GM12878 (cell line): ENCODE results near the gene SPATA2. TPM values are rescaled to one million over a fixed set of nuclear protein-coding genes. Genes with fewer than 3 reads are reported as not detected.

Experiments used
- ATAC-seq: fragments of 200-7000 bp; cut with Tn5 transposase; 3 replicates; pipeline ENCODE4 v1.9.1; 2020; ENCODE audit warnings: mild to moderate bottlenecking, moderate library complexity
- BruUV-seq: library from RNA; stranded (reverse); fragments of 400-500 nt; replicated peaks from 2 replicates; lab custom pipeline; 2021; lab: Mats Ljungman, UMichigan
- CTCF ChIA-PET: fragments of 300-600 bp; sonication (Branson Sonifier 250); formaldehyde crosslinking; extraction: SDS; loops from one replicate; lab custom pipeline; 2021; ENCODE audit warnings: inconsistent platforms; lab: Yijun Ruan, JAX
- POLR2A ChIA-PET: fragments of 350-600 bp; formaldehyde crosslinking; extraction: SDS; loops from one replicate; lab custom pipeline; 2021; ENCODE audit warnings: inconsistent platforms; lab: Charles Lee
- RAD21 ChIA-PET: fragments of 300-600 bp; sonication (Branson Sonifier 250); formaldehyde crosslinking; loops from one replicate; lab custom pipeline; 2023; ENCODE audit warnings: antibody characterized with exemption; ENCODE audit not compliant: unreplicated experiment; lab: Charles Lee
- SMC1A ChIA-PET: fragments of 300-600 bp; sonication (Branson Sonifier 250); formaldehyde crosslinking; loops from one replicate; lab custom pipeline; 2023; ENCODE audit not compliant: unreplicated experiment, uncharacterized antibody; lab: Charles Lee
- DNase-seq: peaks from one replicate; pipeline ENCODE4 v3.0.0-alpha.2; 2011; ENCODE audit warnings: low read depth, low spot score
- FAIRE-seq: peaks from 3 replicates; lab custom pipeline; 2011; peaks lifted over from hg19 to GRCh38; lab: Jason Lieb, UNC
- H2AFZ ChIP-seq: 2 replicates; pipeline ENCODE4 v1.6.0; 2011; ENCODE audit warnings: low read depth, low read length, control low read depth; ENCODE audit not compliant: control insufficient read depth
- H3K27ac ChIP-seq: 2 replicates; pipeline ENCODE4 v1.5.1; 2011; ENCODE audit warnings: control low read depth; ENCODE audit not compliant: control insufficient read depth, insufficient read depth
- H3K27me3 ChIP-seq, 2 experiments: replicated peaks in 1 of 2; 2 replicates each; pipeline versions ENCODE4 v1.6.0 to v1.6.1; 2011; ENCODE audit warnings: low read length in 1 of 2; ENCODE audit not compliant: control insufficient read depth in 2 of 2, insufficient read depth in 2 of 2
- H3K36me3 ChIP-seq, 2 experiments: 2 replicates each; pipeline ENCODE4 v1.5.1; 2011; ENCODE audit warnings: low read length in 1 of 2; ENCODE audit not compliant: control insufficient read depth in 2 of 2, insufficient read depth in 2 of 2
- H3K4me1 ChIP-seq: 2 replicates; pipeline ENCODE4 v1.6.1; 2011; ENCODE audit warnings: mild to moderate bottlenecking, low read length, moderate library complexity, mixed read lengths; ENCODE audit not compliant: control insufficient read depth, insufficient read depth
- H3K4me2 ChIP-seq: 2 replicates; pipeline ENCODE4 v1.6.0; 2011; ENCODE audit warnings: control low read depth; ENCODE audit not compliant: control insufficient read depth, insufficient read depth
- H3K4me3 ChIP-seq: fragments of 200-600 bp; sonication (generic); 2 replicates; pipeline ENCODE4 v1.5.1; 2016
- H3K79me2 ChIP-seq: 2 replicates; pipeline ENCODE4 v1.6.0; 2011; ENCODE audit warnings: low read length; ENCODE audit not compliant: control insufficient read depth, insufficient read depth
- H3K9ac ChIP-seq: 2 replicates; pipeline ENCODE4 v1.8.0; 2011; ENCODE audit warnings: low read length, control low read depth, mixed read lengths; ENCODE audit not compliant: control insufficient read depth, insufficient read depth
- H3K9me3 ChIP-seq: replicated peaks from 3 replicates; pipeline ENCODE4 v1.5.1; 2011; ENCODE audit warnings: mild to moderate bottlenecking, low read length; ENCODE audit not compliant: control insufficient read depth, insufficient read depth
- H4K20me1 ChIP-seq: 2 replicates; pipeline ENCODE4 v1.6.0; 2011; ENCODE audit not compliant: control insufficient read depth, insufficient read depth
- ASH2L ChIP-seq: fragments of 300-600, 200-600 bp; sonication (generic); IDR thresholded peaks from 2 replicates; pipeline ENCODE4 v1.6.1; 2017; ENCODE audit warnings: low read depth, mild to moderate bottlenecking, borderline replicate concordance
- ELK1 ChIP-seq: IDR thresholded peaks from 2 replicates; pipeline ENCODE4 v1.6.1; 2012; ENCODE audit warnings: low read depth, low read length, improper control_type of control experiment
- LARP7 ChIP-seq: fragments of 450-650 bp; IDR thresholded peaks from 2 replicates; pipeline ENCODE4 v1.6.1; 2017; ENCODE audit warnings: mild to moderate bottlenecking
- NRF1 ChIP-seq: conservative IDR thresholded peaks from 2 replicates; pipeline ENCODE4 v1.6.1; 2011; ENCODE audit warnings: mild to moderate bottlenecking, low read depth, low read length, improper control_type of control experiment
- RUNX3 ChIP-seq: IDR thresholded peaks from 2 replicates; pipeline ENCODE4 v1.6.1; 2012; ENCODE audit warnings: low read length, inconsistent platforms
- SRF ChIP-seq, 2 experiments: IDR thresholded peaks; 2 replicates each; pipeline ENCODE4 v1.6.1; 2011; ENCODE audit warnings: low read depth in 2 of 2, low read length in 2 of 2, mild to moderate bottlenecking in 1 of 2, moderate library complexity in 1 of 2
- SUPT20H ChIP-seq: IDR thresholded peaks from 2 replicates; pipeline ENCODE4 v1.6.1; 2011; ENCODE audit warnings: low read depth, mild to moderate bottlenecking, low read length, moderate library complexity, borderline replicate concordance; ENCODE audit not compliant: control insufficient read depth
- SUZ12 ChIP-seq: fragments of 200-600 bp; sonication (generic); IDR thresholded peaks from one replicate; pipeline ENCODE4 v1.6.1; 2018; ENCODE audit warnings: antibody characterized with exemption, mild to moderate bottlenecking; ENCODE audit not compliant: unreplicated experiment
- YBX1 ChIP-seq: fragments of 450-650 bp; IDR thresholded peaks from 2 replicates; pipeline ENCODE4 v1.6.1; 2016; ENCODE audit warnings: antibody characterized with exemption
- ZNF207 ChIP-seq: fragments of 450-650 bp; IDR thresholded peaks from 2 replicates; pipeline ENCODE4 v1.6.1; 2014; ENCODE audit warnings: antibody characterized with exemption, mild to moderate bottlenecking, borderline replicate concordance
- ZNF622 ChIP-seq: fragments of 450-650 bp; IDR thresholded peaks from 2 replicates; pipeline ENCODE4 v1.6.1; 2017; ENCODE audit warnings: mild to moderate bottlenecking, inconsistent platforms
- WGBS: methylation state at CpG from one replicate; pipeline ENCODE4 v1.1.6; 2016; ENCODE audit warnings: low lambda C conversion rate; ENCODE audit not compliant: insufficient replicate concordance, insufficient coverage; ENCODE audit errors: missing lambda C conversion rate; 5-methylcytosine and 5-hydroxymethylcytosine counted together
- in situ Hi-C: fragments of 300-500 bp; cut with MboI; formaldehyde crosslinking; loops from 9 replicates; pipeline ENCODE4 v1.14.3; 2018; ENCODE audit warnings: mixed read lengths
- intact Hi-C: fragments of 100-400 bp; cut with micrococcal nuclease; formaldehyde crosslinking; loops from one replicate; pipeline ENCODE4 v1.14.2; 2022; ENCODE audit not compliant: unreplicated experiment
- polyA plus RNA-seq, 11 experiments: library from polyadenylated mRNA; depleted of rRNA in 4 of 11; unstranded in 6 of 11; stranded (reverse) in 5 of 11; fragments of >200 nt; fragmentation: Nextera tagmentation in 4 of 11; fragmentation: Illumina TruSeq in 1 of 11; extraction: Ambion mirVana in 4 of 11; extraction: Trizol in 1 of 11; gene quantifications; 1 replicate in 1 of 11; 2 replicates in 10 of 11; pipeline versions ENCODE4 v1.2.1 to v1.2.3, GENCODE V29; 2011 to 2016; ENCODE audit warnings: inconsistent platforms in 2 of 11, missing spikeins in 2 of 11, low read depth in 1 of 11
- total RNA-seq, 4 experiments: library from RNA; depleted of rRNA in 3 of 4; stranded (reverse); fragments of >200 nt in 3 of 4; fragmentation: Illumina TruSeq in 1 of 4; extraction: Trizol in 1 of 4; gene quantifications; 2 replicates each; pipeline versions ENCODE4 v1.2.1 to v1.2.3, GENCODE V29; 2013 to 2021

SPATA2 gene
- total and polyA plus RNA-seq, 10 of the 15 experiments (the other 5 are each of a cell fraction or from before 2014, with no cell fraction given) = 0.93 to 11.7 (median 5.6) TPM

- no TSS peak for BruUV-seq
- FAIRE-seq = no peak
Measured at GRCh38 chr20:49891476-49892110, 23.7 kb downstream of the SPATA2 start.

More at GRCh38 chr20:49891476-49892110, 23.7 kb downstream of the SPATA2 start:
- ChIA-PET RAD21 (interaction anchor here (1.1 kb wide), 1 partner anchor 350 kb away, joined by 3 read pairs; no protein-coding TSS in a partner anchor), POLR2A (interaction anchor here (0.5 to 0.6 kb wide), 3 partner anchors 40 to 91 kb away, joined by 3 to 5 read pairs (median 3); no protein-coding TSS in a partner anchor), CTCF (interaction anchor here (0.9 to 1.7 kb wide), 4 partner anchors 46 to 350 kb away, joined by 3 to 6 read pairs (median 4); no protein-coding TSS in a partner anchor), SMC1A (no interaction called here)
- Histone ChIP-seq H3K4me1 (peaks cover 23% of the 10 kb centered on the region), H3K9me3 (no peaks in the 10 kb centered on the region), H3K27me3 (no peaks in the 10 kb centered on the region), H3K4me3 (no peak overlapping the region), H3K9ac (no peak overlapping the region), H3K4me2 (no peak overlapping the region), H3K79me2 (no peaks in the 10 kb centered on the region), H4K20me1 (no peaks in the 10 kb centered on the region), H3K36me3 (peaks cover 3 to 15% of the 10 kb centered on the region in 2 experiments; a peak in 3 of 4 replicates), H3K27ac (no peak overlapping the region), H2AFZ (no peak overlapping the region)
- intact Hi-C loops (no loop called here), in situ Hi-C loops (no loop called here)
- TF ChIP-seq NRF1 (no peak), ZNF207 (no peak), SRF (IDR thresholded peaks at IDR 0.05; ENCODE audit: low read depth in 2 of 2, low read length in 2 of 2) (no peak), ELK1 (no peak), LARP7 (no peak), ZNF622 (no peak), SUPT20H (no peak), RUNX3 (no peak), ASH2L (no peak), SUZ12 (no peak), YBX1 (no peak)
- 87% methylated on average over 13 of the region's 13 CpGs for WGBS
- no peak for DNase-seq
- ATAC-seq = no peak
